Measurements from ENCODE around the gene CLDN14.
"Not testable (repeated sequence)": the region's sequence is repeated elsewhere in the genome, so short reads cannot be mapped to it uniquely, and the experiment has no call there.

The CLDN14 gene

DNA sequence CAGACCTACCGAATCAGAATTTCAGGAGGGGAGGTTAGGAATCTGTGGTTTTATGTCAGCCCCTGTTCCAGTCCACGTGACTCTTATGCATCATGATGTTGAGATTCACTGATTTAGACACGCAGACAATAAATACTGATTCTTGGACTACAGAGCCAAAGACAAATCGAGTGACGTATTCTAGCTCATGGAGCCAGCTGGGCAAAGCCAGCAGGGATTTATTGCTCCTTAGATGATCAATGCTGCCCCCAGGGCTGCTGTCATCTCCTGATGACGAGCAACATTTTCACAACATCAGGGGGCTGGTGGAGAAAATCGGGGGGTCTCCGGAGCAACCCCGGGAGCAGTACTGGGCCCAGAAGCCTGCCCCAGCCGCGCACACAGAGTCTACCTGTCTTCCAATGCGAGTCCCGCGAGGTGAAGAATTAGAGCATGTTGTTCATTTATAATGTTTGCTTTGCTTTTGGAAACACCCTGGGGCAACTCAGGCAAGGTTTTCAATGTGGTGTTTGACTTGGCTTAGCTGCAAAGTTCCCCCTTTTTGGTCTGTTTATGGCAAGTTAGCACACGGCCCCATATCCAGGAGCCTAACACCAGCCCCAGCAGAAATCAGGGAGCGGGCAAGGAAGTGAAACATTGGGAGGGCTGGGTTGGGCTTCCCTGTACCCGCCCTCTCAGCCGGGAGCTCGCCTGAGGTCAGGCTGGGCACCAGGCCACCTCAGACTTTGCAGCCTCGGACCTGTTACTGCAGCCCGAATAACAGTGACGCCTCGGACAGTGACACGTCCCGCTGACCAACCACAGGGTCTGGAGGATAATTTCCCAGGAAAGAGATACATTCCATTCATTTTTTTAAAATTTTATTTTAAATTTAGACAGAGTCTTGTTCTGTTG lies 19.9 kb upstream of the CLDN14 start:
- no peak for DNase-seq

- DNase-seq: no peak
Observed at GRCh38 chr21:36494557-36494956, 14.6 kb upstream of the CLDN14 start.

DNA sequence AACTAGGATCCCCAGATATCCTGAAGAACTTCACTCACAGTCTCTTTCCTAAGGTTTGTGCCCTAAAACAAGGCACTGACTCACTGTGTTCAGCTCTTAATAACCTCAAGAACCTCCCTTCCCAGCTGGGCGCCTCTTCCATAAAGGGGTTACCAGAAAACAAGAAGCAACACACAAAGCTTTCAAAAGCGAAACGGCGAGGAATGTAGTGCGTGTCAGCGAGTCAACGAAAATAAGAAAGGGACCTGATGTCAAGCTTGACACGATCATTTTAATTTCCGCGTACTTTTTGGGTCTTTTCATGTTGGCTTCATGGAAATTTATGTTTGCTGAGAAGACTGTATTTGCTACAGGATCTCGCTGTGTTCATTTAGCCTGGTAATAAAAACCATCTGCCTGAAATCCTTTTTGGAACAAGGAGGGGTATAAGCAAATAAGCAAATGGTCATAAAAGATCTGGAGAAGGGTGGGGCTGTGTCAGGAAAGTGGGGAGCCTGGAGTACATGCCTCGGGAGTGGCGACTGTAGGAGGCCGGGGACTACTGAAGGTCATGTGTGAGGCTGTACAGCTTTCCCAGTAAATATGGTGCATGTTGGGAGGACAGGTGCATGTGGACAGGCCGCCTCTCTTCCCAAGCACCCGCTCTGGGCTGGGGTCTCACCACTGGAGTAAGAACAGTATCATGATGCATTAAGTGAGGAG lies 11.4 kb upstream of the CLDN14 start:
- no peak for DNase-seq

- no peak for DNase-seq
Observed at GRCh38 chr21:36489776-36490165, 9.8 kb upstream of the CLDN14 start.

DNA sequence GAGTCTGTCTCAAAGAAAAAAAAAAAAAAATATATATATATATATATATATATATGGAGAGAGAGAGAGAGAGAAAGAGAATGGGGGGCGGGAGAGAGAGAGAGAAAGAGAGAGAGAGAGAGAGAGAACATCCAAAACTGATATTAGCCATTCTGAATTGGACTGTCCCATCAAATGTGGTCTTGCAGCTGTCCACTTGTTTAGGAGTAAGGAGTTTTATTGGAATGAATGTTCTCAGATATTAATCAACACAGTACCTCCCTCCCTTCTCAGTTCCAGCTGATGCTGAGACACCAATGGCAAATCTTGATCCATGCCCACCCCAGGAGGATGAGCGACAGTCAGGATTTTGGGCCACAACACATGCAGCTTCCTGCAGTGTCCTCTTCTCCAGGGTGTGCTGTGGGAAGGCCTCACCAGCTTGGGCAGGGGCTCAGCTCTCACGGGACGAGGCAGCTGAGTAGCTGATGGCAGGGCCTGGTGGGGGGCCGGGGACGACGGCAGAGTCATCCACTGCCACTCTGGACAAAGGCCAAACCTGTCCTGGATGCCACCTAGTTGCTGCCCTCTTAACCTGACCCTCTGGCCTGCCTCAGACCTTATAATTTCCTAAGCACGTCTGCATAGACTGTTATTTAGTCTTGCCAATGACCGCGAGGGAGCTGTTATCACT lies 9.3 kb upstream of the CLDN14 start:
- DNase-seq: no peak

DNA sequence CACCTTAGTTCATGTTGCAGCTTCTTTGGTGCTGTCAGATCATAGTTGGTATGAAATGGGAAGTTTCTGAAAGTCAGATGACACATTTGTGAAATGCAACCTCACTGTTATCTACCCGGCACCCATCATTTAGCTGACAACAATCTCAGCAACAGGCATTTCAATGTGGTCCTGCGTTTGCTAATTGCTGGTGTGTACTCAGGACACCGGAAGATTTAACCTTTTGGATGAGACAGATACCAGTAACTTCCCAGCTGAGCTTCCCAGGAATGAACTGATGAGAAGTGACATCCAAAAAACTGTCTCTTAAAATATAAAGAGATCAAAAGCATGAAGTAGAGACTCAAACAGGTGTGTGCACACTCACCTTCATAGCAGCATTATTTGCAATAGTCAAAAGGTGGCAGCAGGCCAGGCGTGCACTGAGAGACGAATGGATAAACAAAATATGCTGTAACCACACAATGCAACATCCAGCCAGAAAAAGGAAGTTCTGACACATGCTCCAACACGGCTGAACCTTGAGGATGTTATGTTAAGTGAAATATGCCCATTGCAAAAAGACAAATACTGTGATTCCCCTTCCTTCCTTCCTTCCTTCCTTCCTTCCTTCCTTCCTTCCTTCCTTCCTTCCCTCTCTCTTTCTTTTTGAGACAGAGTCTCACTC lies 7.9 kb upstream of the CLDN14 start:
- DNase-seq: no peak

GRCh38 chr21:36486246-36486645 lies 6.3 kb upstream of the CLDN14 start:
- DNase-seq: no peak

- no peak for DNase-seq
Observed at GRCh38 chr21:36485476-36485875, 5.6 kb upstream of the CLDN14 start.

DNA sequence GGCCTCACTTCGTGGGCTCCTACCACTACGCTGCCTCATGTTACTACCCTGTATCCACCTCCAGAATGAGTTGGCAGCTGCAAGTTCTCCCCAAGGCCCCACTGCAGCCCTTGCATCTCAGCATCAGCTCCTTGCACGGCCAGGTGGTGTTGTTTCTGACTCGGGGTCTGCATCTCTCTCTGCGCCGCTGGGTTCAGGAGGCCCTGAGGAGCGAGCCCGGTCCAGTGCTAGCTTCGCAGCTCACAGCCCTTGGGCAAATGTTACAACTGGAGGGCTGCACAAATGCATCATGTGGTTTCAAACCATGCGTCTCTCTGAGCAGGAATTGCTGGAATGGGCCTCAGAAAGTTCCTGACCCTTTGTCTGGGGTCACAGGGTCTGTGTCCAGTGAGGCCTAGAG lies 3.2 kb upstream of the CLDN14 start:
- no peak for DNase-seq

- no peak for DNase-seq
Observed at GRCh38 chr21:36482673-36483072, 2.8 kb upstream of the CLDN14 start.

DNA sequence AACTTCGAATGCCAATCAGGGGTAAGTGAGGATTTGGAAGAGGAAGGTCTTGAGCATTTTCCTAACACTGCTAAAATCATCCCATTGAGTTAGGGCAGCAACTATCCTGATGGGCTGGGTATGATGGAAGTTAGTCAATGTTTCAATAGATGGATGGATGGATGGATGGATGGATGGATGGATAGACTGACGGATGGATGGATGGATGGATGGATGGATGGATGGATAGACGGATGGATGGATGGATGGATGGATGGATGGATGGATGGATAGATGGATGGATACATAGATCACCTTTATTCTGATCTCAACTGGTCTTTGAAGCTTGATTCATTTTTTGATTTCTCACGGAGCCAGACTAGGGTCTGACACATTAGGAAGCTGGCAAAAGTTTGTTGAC lies 2.3 kb upstream of the CLDN14 start:
- DNase-seq: no peak

GRCh38 chr21:36481639-36482038 lies 1.7 kb upstream of the CLDN14 start:
- DNase-seq: no peak

DNA sequence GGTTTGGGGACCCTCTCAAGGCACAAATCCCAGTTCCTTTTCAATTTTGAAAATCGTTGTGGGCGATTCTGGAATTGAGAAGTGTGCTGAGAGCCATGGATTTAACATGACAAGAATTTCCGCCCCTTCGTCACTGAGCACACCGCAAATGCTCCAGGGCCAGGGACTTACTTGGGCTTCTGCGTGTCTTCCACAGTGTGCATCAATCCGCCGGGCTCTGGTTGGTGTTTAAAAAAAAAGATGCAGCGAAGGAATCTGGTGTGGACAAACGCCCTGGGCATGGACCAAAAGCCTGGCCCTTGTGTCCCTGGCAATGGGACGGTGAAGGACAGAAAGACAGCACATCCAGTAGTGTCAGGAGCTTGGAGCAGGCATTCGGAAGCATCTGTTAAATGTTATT lies 696 bp upstream of the CLDN14 start:
- DNase-seq: no peak

- no peak for DNase-seq
Observed at GRCh38 chr21:36478941-36479340, 981 bp downstream of the CLDN14 start.

- DNase-seq: no peak
Observed at GRCh38 chr21:36478207-36478701, 1.7 kb downstream of the CLDN14 start.

GRCh38 chr21:36477559-36477958 lies 2.4 kb downstream of the CLDN14 start:
- no peak for DNase-seq

DNA sequence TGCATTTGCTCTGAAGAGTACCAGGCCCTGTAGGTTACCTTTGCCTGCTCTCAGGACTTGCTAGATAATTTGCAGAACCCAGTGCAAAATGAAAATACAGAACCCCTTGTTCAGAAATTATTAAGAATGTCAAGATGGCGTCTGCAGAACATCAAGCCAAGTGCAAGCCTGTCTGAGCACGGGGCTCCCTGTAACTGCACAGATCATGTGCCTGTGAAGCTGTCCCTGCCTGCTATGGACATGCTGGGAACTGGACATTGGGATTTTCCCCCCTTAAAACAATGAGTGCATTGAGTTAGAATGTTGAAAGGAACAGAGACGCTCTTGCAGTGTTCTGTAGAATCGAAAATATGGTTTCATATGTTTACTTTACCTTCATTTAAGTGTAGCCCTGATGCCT lies 2.9 kb downstream of the CLDN14 start:
- no peak for DNase-seq

DNA sequence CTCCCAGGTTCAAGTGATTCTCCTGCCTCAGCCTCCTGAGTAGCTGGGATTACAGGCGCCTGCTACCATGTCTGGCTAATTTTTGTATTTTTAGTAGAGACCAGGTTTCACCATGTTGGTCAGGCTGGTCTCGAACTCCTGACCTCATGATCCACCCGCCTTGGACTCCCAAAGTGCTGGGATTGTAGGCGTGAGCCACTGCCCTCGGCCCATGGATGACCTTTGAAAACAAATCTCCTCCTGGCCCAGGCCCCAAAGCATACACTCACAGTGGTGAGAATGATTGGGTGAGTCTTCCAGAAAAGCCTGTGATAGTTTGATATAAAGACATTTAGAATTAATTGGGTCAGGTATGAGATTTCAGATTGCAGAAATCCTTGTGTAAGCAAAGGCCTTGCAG lies 3.4 kb downstream of the CLDN14 start:
- DNase-seq: not testable (repeated sequence)

GRCh38 chr21:36474591-36474990 lies 5.3 kb downstream of the CLDN14 start:
- no peak for DNase-seq

DNA sequence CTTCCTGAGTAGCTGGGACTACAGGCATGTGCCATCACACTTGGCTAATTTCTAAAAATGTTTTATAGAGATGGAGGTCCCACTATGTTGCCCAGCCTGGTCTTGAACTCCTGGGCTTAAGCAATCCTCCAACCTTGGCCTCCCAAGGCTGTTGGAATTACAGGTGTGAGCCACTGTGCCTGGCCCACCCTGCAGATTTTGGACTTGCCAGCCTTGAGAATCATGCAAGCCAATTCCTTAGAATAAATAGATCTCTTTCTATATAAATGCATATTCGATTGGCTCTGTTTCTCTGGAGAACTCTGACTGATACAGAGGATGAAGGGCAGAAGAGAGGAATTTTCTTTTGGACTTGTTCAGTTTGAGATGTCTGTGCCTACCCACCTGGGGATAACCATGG lies 6.7 kb downstream of the CLDN14 start:
- no peak for DNase-seq

GRCh38 chr21:36472377-36472776 lies 7.5 kb downstream of the CLDN14 start:
- DNase-seq: no peak

- no peak for DNase-seq
Observed at GRCh38 chr21:36471254-36471723, 8.6 kb downstream of the CLDN14 start.

DNA sequence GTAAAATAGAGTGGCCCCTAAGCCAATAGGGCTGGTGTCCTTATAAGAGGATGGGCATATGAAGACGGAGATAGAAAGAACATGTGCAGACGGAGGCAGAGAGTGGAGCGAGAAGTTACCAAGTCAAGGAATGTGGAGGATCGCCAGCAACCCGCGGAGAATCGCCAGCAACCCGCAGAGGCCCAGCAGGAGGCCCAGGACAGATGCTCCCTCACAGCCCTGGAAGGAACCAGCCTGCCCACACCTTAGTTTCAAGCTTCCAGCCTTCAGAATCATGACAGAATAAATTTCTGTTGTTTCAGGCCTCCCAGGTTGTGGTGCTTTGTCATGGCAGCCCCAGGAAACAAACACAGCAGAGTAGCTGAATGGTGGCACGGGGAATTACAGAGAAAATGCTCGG lies 9.6 kb downstream of the CLDN14 start:
- no peak for DNase-seq

Data from SIG-M5 (cell line).